Measurements from ENCODE around the gene IL17B.
A peak's percentile ranks its signal among the peaks of the same experiment; 100 is the strongest.

The IL17B gene

DNA sequence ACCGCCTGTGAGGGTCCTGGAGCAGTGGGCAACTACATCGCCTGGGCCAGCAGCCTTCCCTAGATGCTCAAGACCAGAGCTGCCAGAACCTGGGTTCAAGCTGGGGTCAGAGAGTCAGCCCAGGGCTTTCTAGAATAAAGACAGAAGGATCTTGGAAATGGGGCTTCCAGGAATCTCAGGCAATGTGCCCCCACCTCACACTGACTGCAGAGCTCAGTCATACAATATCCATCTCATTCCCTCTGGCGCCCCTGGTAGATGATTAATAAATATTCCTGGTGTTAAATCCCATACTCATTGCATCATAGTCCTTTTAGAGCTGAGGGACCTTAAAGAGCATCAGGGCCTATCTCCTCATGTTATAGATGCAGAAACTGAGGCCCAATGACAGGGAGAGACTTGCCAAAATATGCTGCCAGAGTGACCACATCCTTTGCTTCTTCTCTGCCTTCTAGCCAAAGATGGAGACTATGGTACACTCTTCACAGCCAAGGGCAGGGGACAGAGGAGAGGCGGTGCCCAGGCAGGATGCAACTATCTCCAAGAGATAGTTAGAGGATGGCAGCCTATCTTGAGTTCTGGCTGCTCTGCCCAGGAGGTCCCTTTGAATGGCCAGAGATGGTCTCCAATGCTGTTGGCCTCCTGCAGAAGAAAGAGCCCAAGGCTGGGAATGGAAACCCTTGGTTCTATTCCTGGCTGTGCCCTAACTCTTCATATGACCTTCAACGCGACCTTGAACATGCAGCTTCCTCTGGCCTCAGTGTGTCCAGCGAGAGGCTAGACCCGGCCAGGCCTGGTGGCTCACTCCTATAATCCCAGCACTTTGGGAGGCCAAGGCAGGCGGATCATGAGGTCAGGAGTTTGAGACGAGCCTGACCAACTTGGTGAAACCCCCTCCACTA lies 36.2 kb upstream of the IL17B start:
- Histone ChIP-seq H3K36me3 (no peaks in the 10 kb centered on the region), H3K27me3 (no peaks in the 10 kb centered on the region), H3K4me1 (peaks cover 45% of the 10 kb centered on the region), H3K4me2 (no peak overlapping the region), H4K20me1 (no peaks in the 10 kb centered on the region), H3K9ac (no peak overlapping the region), H3K27ac (no peak overlapping the region), H3K4me3 (no peak overlapping the region), H3K9me3 (no peaks in the 10 kb centered on the region)
- TF ChIP-seq Cebpa-rat (IDR thresholded peaks at IDR 0.05): no peak

GRCh38 chr5:149414405-149415065 lies 35.4 kb upstream of the IL17B start:
- Histone ChIP-seq H3K9me3 (no peaks in the 10 kb centered on the region), H3K9ac (no peak overlapping the region), H4K20me1 (no peaks in the 10 kb centered on the region), H3K27me3 (no peaks in the 10 kb centered on the region), H3K4me1 (peaks cover 37% of the 10 kb centered on the region), H3K4me3 (no peak overlapping the region), H3K36me3 (no peaks in the 10 kb centered on the region), H3K27ac (no peak overlapping the region), H3K4me2 (peak overlapping the region; percentile 52)
- TF ChIP-seq Cebpa-rat (IDR thresholded peaks at IDR 0.05): no peak

- Histone ChIP-seq H3K27ac (no peak overlapping the region), H3K36me3 (no peaks in the 10 kb centered on the region), H3K4me2 (peak overlapping the region; percentile 52; the same call in 1 of the 2 replicates), H3K4me1 (peaks cover 28% of the 10 kb centered on the region), H3K9ac (no peak overlapping the region), H3K9me3 (no peaks in the 10 kb centered on the region), H4K20me1 (no peaks in the 10 kb centered on the region), H3K27me3 (no peaks in the 10 kb centered on the region), H3K4me3 (no peak overlapping the region)
- no peak for TF ChIP-seq Cebpa-rat (IDR thresholded peaks at IDR 0.05)
These were observed 34.6 kb upstream of the IL17B start for GRCh38 chr5:149413477-149414210.

DNA sequence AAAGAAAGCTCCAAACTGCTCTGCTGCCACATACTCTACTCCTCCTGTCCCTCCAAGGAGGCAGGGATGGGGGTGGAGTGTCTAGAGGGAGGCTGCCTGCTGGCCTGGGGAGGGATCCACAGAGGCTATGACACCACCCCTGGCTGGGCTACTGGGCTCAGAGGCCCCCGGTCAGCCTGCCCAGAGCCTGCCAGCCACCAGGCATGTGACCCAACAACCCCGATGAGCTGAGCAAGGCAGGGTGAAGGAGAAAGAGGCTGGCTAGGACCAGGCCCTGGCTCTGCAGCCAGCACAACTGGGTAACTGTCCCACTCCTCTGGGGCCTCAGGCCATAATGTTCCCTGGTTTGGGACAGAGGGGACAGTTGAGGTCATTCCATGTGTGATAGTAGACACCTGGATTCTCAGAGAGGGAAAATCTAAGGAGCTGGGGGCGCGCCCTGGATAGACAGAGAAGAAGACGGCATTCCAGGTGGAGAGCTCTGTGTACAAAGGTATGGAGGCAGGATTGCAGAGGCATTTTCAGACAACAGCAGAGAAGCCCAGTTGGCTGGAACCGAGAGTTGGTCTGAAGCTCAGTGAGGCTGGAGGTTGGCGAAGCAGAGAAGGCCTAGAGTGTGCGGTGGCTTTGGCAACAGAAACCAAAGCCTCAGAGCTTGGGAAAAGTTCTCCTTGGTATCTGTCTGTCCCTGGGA lies 33.8 kb upstream of the IL17B start:
- H3K4me2 ChIP-seq: no peak overlapping the region
- H3K4me3 ChIP-seq: no peak overlapping the region
- no peaks in the 10 kb centered on the region for H4K20me1 ChIP-seq
- H3K4me1 ChIP-seq: peaks cover 26% of the 10 kb centered on the region
- no peak overlapping the region for H3K27ac ChIP-seq
- no peak for TF ChIP-seq Cebpa-rat (IDR thresholded peaks at IDR 0.05)
- H3K36me3 ChIP-seq: no peaks in the 10 kb centered on the region
- H3K27me3 ChIP-seq: no peaks in the 10 kb centered on the region
- no peak overlapping the region for H3K9ac ChIP-seq
- no peaks in the 10 kb centered on the region for H3K9me3 ChIP-seq

- H3K36me3 ChIP-seq: no peaks in the 10 kb centered on the region
- H3K9ac ChIP-seq: no peak overlapping the region
- no peak overlapping the region for H3K4me3 ChIP-seq
- no peaks in the 10 kb centered on the region for H3K9me3 ChIP-seq
- H4K20me1 ChIP-seq: no peaks in the 10 kb centered on the region
- no peaks in the 10 kb centered on the region for H3K27me3 ChIP-seq
- TF ChIP-seq Cebpa-rat (IDR thresholded peaks at IDR 0.05): no peak
- no peak overlapping the region for H3K27ac ChIP-seq
- H3K4me2 ChIP-seq: no peak overlapping the region
- H3K4me1 ChIP-seq: peaks cover 29% of the 10 kb centered on the region
These were observed 32.8 kb upstream of the IL17B start for GRCh38 chr5:149411738-149412519.

DNA sequence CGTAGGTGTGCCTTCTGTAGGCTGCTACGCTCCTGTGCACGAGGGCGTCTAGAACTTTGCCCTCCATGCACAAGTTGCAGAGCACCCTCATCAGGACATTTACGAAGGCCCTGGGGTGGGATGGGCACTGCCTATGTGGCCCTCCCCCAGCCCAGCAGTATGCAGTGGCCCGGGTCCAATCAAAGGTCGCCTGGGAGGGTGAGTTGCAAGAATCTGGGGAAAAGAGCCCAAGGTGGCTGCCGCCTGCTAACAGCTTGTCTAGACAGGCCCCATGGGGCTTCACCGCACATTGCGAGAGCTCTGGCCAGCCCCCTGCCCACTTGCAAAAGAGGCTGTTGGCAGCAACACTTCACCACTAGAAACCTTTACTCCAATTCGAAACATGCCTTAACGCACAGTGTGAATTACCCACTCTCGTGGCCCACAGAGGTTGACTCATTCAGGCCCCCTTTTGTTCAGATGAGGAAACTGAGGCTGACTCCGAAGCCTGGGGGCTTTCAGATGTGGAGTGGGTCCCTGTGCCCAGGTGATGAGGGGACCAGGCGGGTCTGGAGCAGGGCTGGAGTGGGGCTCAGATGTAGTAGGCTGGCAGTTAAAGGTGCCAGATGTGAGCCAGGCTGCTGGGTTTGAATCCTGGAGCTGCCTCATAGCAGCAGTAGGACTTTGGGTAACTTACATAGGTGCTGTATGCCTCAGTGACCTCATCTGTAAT lies 31.8 kb upstream of the IL17B start:
- H3K27me3 ChIP-seq: no peaks in the 10 kb centered on the region
- peaks cover 31% of the 10 kb centered on the region for H3K4me1 ChIP-seq
- no peaks in the 10 kb centered on the region for H3K9me3 ChIP-seq
- no peak overlapping the region for H3K27ac ChIP-seq
- H3K4me3 ChIP-seq: no peak overlapping the region
- H4K20me1 ChIP-seq: no peaks in the 10 kb centered on the region
- no peaks in the 10 kb centered on the region for H3K36me3 ChIP-seq
- TF ChIP-seq Cebpa-rat (IDR thresholded peaks at IDR 0.05): no peak
- no peak overlapping the region for H3K4me2 ChIP-seq
- no peak overlapping the region for H3K9ac ChIP-seq

GRCh38 chr5:149410071-149410470 lies 31.0 kb upstream of the IL17B start:
- no peak for TF ChIP-seq Cebpa-rat (IDR thresholded peaks at IDR 0.05)

DNA sequence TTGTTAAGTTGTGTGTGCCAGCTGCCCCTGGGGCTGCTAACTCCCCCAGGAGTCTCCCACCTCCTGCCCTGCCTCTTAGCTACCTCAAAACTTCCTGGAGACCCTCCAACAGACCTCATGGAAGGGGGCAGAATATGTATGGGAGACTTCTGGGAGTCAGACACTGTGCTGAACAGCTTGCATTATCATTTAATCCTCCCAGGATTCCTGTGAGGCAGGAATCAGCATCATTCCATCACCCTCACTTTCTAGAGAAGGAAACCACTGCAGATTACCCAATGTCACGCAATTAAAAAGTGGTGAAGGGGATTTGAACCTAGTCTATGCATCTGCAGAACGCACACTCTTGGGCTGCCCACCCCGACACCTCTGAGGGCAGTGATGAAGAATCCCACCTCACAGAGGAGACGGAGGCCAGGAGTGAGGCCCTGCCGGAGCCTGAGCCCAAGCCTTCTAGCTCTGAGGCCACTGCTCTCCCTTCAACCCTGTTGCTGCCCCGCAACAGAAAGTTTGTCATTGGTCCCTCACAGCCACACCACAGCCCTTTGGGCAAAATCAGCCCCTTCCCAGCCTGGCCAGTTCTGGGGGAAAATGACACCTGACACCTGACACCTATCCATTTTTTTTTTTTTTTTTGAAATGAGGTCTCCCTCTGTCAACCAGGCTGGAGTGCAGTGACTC lies 30.3 kb upstream of the IL17B start:
- Histone ChIP-seq H3K9me3 (no peaks in the 10 kb centered on the region), H3K4me3 (no peak overlapping the region), H3K9ac (no peak overlapping the region), H3K27me3 (no peaks in the 10 kb centered on the region), H4K20me1 (no peaks in the 10 kb centered on the region), H3K36me3 (no peaks in the 10 kb centered on the region), H3K4me1 (peaks cover 35% of the 10 kb centered on the region), H3K27ac (no peak overlapping the region), H3K4me2 (no peak overlapping the region)
- TF ChIP-seq Cebpa-rat (IDR thresholded peaks at IDR 0.05): no peak

More at GRCh38 chr5:149410071-149410470, 31.0 kb upstream of the IL17B start:
- H4K20me1 ChIP-seq: no peaks in the 10 kb centered on the region
- H3K4me3 ChIP-seq: no peak overlapping the region
- H3K36me3 ChIP-seq: no peaks in the 10 kb centered on the region
- H3K9me3 ChIP-seq: no peaks in the 10 kb centered on the region
- no peaks in the 10 kb centered on the region for H3K27me3 ChIP-seq
- no peak overlapping the region for H3K27ac ChIP-seq
- no peak overlapping the region for H3K4me2 ChIP-seq
- no peak overlapping the region for H3K9ac ChIP-seq
- H3K4me1 ChIP-seq: peaks cover 34% of the 10 kb centered on the region

Measured in BLaER1 (cell line).